ENCODE results near the gene IL1RAP. TPM values are rescaled to one million over a fixed set of nuclear protein-coding genes. Genes with fewer than 3 reads are reported as not detected.

The IL1RAP gene
- total and polyA plus RNA-seq, 2 donors (not counting 3 experiments of a cell fraction or from before 2014, with no cell fraction given), result 4.3 to 9.2 TPM

DNA sequence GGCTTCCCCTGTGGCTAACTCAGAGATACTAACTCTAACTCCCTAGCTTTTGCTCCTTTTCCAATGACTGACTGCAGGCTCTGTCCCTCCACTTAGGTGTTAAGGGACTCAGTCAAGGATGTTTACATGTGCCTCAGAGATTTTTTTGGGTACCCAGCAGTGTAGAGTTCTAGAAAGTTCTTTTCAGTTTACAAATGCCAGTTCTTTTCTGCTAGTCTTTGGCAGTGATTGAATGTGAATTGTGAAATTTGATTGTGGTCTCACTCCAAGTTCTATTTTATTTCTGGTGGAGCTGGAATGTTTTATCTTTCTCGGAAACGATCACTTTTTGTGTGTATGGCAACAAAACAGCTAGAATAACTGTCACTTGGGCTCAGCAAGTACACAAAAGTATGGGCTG, 60.6 kb downstream of the IL1RAP start:
- TF ChIP-seq JUN (IDR thresholded peaks at IDR 0.05; ENCODE audit: borderline replicate concordance, insufficient read depth, insufficient read length, low read depth), result no peak
- no peak for TF ChIP-seq MAX (IDR thresholded peaks at IDR 0.05; ENCODE audit: insufficient read depth, insufficient read length)
- no peak for TF ChIP-seq GATA2 (IDR thresholded peaks at IDR 0.05; ENCODE audit: insufficient read depth, insufficient read length, low read depth, low read length)
- TF ChIP-seq POLR2AphosphoS5 (IDR thresholded peaks at IDR 0.05; ENCODE audit: insufficient read depth, low read depth, low read length), result no peak
- no peak for TF ChIP-seq FOS (IDR thresholded peaks at IDR 0.05; ENCODE audit: borderline replicate concordance, insufficient read depth, low read length)
- no peak for TF ChIP-seq EZH2 (IDR thresholded peaks at IDR 0.05; ENCODE audit: borderline replicate concordance, low read depth, low read length, severe bottlenecking)
- TF ChIP-seq POLR2A (IDR thresholded peaks at IDR 0.05; ENCODE audit: low read depth, low read length), result no peak
- TF ChIP-seq, protein P1, sequence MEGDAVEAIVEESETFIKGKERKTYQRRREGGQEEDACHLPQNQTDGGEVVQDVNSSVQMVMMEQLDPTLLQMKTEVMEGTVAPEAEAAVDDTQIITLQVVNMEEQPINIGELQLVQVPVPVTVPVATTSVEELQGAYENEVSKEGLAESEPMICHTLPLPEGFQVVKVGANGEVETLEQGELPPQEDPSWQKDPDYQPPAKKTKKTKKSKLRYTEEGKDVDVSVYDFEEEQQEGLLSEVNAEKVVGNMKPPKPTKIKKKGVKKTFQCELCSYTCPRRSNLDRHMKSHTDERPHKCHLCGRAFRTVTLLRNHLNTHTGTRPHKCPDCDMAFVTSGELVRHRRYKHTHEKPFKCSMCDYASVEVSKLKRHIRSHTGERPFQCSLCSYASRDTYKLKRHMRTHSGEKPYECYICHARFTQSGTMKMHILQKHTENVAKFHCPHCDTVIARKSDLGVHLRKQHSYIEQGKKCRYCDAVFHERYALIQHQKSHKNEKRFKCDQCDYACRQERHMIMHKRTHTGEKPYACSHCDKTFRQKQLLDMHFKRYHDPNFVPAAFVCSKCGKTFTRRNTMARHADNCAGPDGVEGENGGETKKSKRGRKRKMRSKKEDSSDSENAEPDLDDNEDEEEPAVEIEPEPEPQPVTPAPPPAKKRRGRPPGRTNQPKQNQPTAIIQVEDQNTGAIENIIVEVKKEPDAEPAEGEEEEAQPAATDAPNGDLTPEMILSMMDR (IDR thresholded peaks at IDR 0.05; ENCODE audit: extremely low read depth in 1 of 2, insufficient read depth in 1 of 2, low read depth in 1 of 2, low read length in 2 of 2), result no peak
- TF ChIP-seq MYC (IDR thresholded peaks at IDR 0.05; ENCODE audit: low read depth, low read length), result no peak
- Histone ChIP-seq H3K9ac (replicated peaks; ENCODE audit: extremely low read depth, insufficient read depth, low read length) (no peak overlapping the region), H3K4me2 (ENCODE audit: insufficient read depth, low read length) (no peak overlapping the region), H3K9me1 (replicated peaks; ENCODE audit: control insufficient read depth, extremely low read depth, insufficient read depth, low read length) (no peaks in the 10 kb centered on the region), H2AFZ (ENCODE audit: low read depth, low read length) (no peak overlapping the region), H3K9me3 (replicated peaks; ENCODE audit: control insufficient read depth, insufficient read depth, low read length) (no peaks in the 10 kb centered on the region), H3K4me3 (replicated peaks in 1 of 3; ENCODE audit: insufficient read depth in 1 of 3, low read depth in 1 of 3, low read length in 3 of 3) (no peak overlapping the region), H3K27me3 (ENCODE audit: control insufficient read depth in 2 of 2, insufficient read depth in 2 of 2, low read length in 2 of 2) (no peaks in the 10 kb centered on the region), H3K79me2 (ENCODE audit: control insufficient read depth, insufficient read depth, low read length) (no peaks in the 10 kb centered on the region), H3K27ac (ENCODE audit: insufficient read depth, low read depth, low read length) (no peak overlapping the region), H3K4me1 (ENCODE audit: control insufficient read depth, extremely low read depth, insufficient read depth, low read length) (no peaks in the 10 kb centered on the region), H4K20me1 (replicated peaks; ENCODE audit: control insufficient read depth, extremely low read depth, insufficient read depth, low read length) (no peaks in the 10 kb centered on the region), H3K36me3 (ENCODE audit: control insufficient read depth in 2 of 2, extremely low read depth in 1 of 2, insufficient read depth in 2 of 2, low read length in 2 of 2) (no peaks in the 10 kb centered on the region)
- CTCF ChIA-PET, result no interaction called here
- BruUV-seq (replicated peaks), result no TSS peak
- intact Hi-C loops (cut with micrococcal nuclease), result no loop called here
- POLR2A ChIA-PET, result no interaction called here
- FAIRE-seq (no peak), DNase-seq (ENCODE audit: low read depth, low spot score) (no peak)
- dilution Hi-C loops (cut with MboI; ENCODE audit: extremely low pct_ligation_motif_present, low sequenced_read_pairs), result no loop called here

All from endothelial cell of umbilical vein (primary cell).